Activated CD8-positive, alpha-beta memory T cell treated with anti-CD3 and anti-CD28 coated beads, Interleukin-2, amount 50 U/mL, for 48 hours (primary cell): ENCODE data around the gene ZNF860.
"Not testable (repeated sequence)": the region's sequence is repeated elsewhere in the genome, so short reads cannot be mapped to it uniquely, and the experiment has no call there.

Source experiments
- DNase-seq: peaks from one replicate; pipeline ENCODE4 v3.0.0-alpha.2; 2020

Gene ZNF860

DNA sequence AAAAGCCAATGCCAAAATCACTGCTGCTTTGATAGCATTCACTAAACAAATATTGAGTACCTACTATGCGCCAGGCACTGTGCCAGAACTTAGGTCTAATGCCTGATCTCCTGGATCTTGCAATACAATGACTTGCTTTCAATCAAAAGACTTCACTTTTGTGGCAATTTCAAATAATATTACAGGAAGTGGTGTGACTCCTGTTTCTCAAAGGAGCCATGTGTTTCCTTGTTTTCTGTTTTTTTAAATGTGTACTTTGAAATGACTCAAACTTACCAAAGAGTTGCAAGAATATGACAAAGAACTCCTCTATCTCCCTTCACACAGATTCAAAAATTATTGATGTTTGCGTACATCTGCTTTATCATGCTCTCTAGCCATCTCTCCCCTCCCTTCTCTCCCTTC is 18.7 kb upstream of the ZNF860 start:
- DNase-seq, result no peak

DNA sequence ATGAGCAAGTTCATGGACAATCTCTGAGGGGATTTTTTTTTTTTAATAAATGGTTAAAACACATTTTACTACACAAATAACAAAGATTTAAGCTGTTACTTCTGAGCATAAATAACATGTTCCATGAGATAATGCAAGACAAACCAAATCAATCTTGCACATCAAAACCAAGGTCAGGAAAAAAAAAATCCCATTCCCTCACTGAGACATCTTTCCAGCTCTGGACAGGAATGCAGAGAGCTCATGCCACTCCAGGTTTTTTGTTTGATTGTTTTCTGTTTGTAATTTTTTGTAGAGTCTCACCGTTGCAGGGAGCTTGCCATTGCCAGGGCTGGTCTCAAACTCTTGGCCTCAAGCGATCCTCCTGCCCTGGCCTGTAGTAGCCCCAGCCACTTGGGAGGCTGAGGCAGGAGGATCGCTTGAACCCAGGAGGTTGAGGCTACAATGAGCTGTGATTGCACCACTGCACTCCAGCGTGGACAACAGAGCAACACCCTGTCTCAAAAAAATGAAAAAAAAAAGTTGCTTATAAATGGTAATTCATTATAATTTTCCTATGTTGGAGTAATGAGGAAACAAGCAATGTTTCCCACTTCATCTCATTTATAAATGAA is 14.5 kb upstream of the ZNF860 start:
- DNase-seq, result no peak

DNA sequence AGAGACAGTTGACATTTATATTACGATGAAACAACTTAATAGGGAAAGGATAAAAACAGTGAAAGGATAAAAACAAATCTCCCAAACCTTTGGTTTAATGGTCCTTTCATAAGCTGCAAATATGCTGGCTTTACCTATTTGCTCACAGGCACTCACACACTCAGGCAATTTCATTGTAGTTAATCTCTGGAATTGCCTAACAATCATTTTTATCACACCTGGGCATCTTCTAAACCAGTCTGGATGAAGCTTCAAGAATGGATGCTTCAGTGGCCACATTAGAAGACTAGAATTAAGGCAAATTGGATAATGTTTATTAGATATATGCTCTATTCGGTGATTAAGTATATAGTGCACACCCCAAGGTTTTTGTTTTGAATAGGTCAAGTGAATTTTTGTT is 14.0 kb upstream of the ZNF860 start:
- DNase-seq, result no peak

DNA sequence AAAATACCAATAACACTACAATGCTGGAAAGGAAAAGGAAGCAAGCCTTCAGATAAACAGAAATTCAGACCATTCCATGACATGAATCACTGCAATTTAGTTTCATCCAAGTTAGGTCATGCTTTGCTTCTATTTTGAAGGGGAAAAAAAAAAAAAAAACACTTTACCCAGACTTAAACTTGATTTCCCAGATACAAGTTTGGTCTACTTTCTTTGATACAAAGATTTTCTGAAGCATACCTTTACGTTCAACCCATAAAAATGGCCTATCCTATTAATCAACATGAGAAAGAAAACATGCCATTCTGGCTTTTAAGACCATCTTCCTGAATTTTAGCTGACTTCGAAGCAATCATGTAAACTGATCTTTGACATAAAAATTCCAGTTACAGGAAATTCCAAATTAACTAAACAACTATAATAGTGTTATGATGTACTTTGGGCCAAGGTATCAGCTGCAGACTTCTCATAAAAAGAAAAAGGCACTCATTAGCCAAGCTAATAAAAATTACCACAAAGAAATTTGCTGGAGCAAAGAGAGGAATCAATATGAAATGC is 13.1 kb upstream of the ZNF860 start:
- no peak for DNase-seq

DNA sequence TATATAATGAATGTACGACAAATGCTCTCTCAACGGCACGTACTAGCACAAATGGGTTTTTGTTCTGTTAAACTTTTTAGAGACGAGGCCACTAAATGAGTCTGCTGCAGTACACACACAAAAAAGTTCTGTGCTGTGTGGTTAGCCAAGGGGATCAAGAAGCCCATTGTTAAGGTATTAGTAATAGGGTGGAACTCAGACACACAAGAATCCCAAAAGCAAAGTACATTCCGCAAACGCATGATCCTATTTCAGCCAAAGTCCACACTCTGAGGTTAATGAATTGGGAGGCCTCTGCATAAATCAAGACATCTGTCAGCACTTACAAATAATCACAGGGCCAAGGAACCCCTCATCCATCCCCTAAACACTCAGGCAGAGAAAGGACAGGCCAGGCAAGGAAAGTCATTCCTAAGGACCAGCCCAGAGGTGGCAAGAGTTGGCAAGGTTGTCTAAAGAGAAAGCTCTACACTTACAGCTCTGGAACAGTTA is 12.6 kb upstream of the ZNF860 start:
- DNase-seq, result no peak

DNA sequence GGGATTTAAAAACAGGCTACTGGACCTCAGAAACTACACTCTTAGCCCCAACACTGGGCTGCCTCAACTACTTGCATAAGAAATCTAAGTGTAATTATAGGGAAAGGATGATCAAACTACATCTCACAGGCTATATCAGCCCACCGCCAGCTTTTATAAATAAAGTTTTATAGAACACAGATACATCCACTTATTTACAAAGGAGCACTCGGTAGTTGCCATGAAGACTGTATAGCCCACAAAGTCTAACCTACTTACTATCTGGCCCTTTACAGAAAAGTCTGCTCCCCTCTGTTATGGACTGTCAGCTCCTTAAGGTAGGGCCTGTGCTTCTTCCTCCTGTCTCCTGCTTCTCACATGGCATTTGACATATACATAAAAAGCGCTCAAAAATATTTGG is 9.9 kb upstream of the ZNF860 start:
- DNase-seq, result no peak

DNA sequence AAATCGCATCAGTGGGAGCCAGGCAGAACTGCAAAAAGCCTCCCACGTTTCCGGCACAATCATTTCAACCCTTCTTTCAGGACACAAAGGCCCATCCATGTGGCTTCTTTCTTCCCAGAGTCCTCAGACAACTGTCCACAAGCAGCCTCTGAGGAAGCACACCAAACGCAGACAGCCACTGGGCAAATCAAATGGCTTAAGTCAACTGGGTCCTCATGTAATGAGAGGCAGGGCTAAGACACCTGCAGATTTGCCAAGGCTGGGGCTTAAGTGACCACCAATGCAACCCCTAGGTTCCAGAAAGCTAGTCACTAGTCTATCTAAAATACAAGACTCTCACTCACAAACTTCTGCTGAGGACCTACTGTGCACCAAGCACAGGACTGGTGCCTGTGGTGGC is 8.5 kb upstream of the ZNF860 start:
- no peak for DNase-seq

DNA sequence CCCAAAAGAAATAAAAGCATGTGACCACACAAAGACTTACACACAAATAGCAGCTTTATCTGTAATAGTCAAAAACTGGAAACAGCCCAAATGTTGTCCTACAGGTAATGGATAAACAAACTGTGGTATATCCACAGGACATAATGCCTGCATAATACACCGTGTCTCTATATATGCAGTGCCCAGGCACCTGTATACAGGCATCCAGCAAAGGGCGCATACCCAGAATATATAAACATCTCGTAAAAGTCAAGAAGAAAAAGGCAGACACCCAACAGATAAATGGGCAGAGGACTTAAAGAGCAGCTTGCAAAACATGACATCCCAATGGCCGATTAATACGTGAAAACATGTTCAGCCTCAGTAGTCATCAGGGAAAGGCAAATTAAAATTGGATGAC is 7.7 kb upstream of the ZNF860 start:
- no peak for DNase-seq

DNA sequence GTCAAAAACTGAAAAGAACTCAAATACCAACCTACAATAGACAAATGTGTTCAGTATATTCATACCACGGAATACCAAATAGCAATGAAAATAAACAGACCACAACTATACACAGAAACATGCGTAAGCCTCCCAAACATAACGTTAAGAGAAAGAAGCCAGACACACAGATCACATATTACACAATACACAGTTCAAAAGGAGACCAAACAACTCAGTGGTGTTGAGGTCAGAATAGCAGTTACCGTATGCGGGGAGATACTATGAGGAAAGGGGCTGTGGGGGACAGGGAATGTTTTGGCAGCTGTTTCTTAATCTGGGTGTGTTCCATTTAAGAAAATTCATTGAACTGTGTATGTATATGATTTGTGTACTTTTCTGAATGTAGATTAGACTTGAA is 7.1 kb upstream of the ZNF860 start:
- no peak for DNase-seq

DNA sequence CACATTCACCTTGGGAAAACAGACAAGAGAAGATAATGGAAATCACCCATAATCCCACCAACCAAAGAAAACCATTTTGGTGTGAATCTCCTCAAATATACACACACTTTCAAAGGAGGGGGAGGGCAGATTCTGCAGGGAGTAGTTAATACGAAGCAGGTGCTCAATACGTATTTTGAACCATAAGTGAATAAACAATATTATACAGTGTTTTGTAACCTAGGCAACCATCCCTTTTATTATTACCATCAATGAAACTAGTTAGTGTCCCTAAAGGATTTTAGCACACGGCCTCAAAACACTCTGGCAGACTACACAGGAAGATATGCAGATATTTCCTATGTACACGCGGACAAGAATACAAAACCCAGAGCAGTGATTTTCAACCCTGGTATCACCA is 6.6 kb upstream of the ZNF860 start:
- no peak for DNase-seq

DNA sequence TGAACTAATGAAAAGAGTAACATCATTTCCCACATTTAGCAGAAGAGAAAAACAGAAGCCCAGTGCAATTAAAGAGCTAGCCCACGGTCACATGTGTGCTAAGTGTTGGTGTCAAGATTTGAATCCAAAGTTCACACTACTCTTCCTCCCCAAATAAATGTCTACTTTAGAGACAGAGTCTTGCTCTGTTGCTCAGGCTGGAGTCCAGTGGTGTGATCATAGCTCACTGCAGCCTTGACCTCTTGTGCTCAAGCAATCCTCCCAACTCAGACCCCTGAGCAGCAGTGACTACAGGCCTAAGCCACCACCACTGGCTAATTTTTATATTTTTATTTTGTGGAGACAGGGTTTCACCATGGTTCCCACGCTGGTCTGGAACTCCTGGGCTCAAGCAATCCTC is 5.2 kb upstream of the ZNF860 start:
- no peak for DNase-seq

DNA sequence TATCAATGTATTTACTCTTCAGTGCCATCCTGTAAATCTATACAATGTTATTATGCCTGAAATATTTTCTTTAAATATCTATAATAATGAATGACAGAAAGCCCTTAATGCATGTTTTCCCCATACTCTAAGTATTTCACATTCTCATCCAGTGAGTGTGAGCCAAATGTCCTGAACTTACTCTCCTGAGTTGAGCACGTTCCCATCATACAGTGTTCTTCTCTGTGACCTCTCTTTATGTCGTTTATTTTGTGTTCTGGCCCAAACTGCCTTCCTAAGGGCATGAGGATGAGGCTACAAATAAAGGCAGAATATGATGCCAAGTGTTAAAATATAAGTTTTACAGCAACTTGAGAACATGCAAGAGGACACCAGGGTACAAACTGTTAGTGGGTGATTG is 3.8 kb upstream of the ZNF860 start:
- DNase-seq, result no peak

DNA sequence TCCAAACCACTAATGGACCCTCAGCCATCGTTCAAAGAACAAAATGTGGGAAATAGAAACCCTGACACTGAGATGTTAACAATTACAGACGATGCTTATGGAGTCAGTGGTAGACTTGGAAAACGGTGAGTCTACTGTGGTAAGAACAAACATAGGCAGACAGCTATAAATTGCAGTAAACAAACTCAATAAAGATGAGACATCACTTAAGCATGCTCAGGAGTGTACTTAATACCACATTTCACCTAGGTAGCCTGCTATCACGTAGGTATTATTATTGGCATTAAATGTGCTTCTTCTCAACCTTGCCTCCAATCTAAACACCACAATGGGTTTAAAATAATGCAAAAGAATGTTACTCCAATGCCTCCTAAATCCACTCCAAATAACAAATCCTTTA is 3.0 kb upstream of the ZNF860 start:
- DNase-seq, result no peak

DNA sequence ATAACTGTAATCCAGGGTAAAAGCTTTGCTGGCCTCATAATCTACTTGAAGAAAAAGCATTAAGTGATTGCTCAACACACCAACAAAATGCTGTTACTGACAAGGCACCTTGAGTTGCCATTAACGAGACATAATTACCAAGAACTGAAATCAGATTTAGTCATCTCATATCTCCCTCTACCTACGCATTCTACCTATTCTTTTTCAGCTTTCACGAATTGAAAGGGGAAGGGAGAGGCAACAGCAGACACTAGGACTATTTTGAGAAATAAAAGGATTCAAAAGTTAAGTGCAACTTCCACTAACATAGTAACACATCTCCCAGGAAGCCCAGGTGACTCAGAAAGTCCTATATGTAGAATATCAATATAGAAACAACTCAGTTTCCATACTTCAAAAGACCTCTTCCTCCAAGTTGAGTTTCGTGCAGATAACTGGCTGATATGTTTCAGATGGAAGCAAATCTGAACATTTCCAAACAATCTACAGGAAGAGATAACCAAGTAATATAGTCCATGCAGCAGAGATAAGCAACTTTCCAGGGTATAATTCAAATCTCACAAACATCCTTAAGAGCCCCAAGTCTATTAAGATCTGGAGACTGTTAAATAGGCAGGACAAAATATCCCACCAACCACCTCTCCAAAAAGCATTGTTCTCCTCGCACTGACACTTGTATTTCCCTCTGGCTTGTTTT is 2.4 kb upstream of the ZNF860 start:
- DNase-seq, result no peak

DNA sequence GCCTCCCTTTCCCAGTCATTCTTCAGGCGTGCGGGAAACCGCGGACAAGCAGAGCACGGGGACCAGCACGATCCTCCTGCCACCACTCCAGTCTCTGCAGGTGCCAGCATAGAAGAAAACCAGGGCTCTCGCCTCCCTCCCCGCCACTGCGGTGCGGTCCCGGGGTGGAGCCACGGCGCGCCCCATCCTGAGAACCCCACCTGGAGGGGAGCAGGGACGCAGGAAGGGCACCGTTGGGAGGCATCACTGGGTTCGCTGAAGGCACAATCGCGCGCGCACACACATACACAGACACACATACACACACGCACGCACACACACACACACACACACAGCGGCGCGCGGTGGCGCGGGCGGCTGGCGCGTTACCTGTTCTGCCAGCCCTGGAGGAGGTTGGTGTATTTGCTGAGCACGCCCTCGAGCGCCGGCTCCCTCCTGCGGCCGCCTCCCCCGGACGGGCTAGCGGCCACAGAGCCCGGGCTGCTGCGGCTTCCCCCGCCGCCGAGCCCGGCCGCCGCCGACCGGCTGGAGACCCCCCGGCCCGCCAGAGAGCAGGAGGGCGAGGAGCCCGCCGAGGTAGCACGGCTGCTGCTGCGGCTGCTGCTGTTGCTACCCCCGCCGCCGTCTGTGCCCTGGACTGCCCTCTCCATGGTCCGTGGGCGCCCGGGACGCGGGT is 882 bp upstream of the ZNF860 start:
- DNase-seq, result peak; percentile 72

DNA sequence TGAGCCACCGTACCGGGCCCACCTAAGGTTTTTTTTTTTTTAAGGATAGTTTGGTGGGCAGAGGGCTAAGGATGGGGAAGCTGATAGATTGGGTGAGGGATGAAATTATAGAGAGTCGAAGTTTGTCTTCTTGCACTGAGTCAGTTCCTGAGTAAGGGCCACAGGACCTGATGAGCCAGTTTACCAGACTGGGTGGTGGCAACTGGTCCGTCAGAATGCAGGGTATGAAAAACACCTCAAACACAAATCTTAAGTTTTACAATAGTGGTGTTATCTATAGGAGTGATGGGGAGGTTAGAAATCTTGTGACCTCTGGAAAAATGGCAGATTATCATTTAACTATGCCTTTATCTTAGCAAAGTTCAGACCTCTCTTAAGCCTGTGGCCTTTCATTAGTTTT is 2.8 kb downstream of the ZNF860 start:
- no peak for DNase-seq

DNA sequence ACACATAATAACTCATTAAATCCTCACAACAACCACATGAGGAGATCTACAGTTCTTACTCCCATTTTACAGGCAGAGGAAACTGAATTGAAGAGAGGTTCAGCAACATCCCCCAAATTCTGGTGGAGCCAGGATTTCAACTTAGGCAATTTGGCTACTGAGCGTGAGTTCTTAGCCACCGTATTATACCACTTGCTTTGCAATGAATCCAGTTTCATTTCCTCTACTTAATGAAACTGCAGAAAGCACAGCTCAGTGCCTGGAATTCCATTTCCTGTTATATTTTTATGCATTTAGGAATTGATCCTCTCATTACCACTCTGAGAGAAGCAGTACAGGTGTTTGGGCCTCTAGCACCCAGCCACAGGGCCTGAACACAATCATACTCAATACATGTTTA is 4.3 kb downstream of the ZNF860 start:
- no peak for DNase-seq

DNA sequence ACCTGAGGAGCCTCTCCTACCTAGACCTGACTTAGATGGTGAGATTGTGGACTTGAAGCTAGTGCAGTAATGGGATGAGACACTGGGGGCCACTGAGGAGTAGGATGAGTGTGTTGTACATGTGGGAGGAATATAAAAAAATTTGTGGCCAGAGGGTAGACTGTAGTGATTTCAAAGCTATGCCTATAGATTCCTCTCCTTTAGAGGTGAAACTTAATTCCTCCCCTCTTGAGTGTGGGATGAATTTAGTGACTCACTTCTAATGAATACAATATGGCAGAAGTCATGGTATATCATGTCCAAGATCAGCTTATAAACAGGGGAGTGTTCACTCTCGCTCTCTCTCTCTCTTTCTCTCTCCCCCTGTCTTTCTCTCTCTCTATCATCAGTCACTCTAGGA is 6.7 kb downstream of the ZNF860 start:
- no peak for DNase-seq

DNA sequence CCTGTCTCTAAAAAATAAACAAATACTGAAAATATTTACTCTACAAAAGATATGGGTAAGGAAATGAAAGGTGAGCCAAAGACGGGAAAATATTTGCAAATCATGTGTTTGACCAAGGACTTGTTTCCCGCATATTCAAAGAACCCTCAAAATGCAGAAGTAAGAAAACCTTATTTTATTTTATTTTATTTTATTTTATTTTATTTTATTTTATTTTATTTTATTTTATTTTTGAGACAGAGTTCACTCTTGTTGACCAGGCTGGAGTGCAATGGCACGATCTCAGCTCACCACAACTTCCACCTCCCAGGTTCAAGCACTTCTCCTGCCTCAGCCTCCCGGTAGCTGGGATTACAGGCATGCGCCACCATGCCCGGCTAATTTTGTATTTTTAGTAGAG is 11.4 kb downstream of the ZNF860 start:
- not testable (repeated sequence) for DNase-seq

DNA sequence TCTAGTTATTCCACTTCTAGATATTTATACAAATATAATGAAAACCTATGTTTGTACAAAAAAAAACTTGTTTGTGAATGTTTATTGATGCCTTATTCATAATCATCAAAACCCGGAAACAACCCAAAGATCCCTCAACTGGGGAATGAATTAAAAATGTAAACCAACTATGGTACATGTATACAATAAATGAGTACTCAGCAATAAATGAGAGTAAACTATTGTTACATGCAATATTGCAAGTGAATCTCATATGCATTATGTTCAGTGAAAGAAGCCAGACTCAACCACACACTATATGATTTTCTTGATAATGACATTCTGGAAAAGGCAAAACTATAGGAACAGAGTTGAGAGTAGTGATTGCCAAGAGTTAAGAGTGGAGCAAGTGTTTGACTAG is 12.3 kb downstream of the ZNF860 start:
- DNase-seq, result no peak

DNA sequence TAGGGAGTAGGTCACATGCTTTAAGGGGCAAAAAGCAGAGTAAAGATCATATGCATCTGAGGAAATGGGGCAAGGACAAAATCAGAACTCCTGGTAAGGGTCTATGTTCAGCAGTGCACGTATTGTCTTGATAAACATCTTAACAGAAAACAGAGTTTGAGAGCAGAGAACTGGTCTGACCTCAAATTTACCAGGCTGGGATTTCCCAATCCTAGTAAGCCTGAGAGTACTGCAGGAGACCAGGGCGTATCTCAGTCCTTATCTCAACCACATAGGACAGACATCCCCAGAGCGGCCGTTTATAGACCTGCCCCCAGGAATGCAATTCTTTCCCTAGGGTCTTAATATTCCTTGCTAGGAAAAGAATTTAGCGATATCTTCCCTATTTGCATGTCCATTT is 13.5 kb downstream of the ZNF860 start:
- not testable (repeated sequence) for DNase-seq

DNA sequence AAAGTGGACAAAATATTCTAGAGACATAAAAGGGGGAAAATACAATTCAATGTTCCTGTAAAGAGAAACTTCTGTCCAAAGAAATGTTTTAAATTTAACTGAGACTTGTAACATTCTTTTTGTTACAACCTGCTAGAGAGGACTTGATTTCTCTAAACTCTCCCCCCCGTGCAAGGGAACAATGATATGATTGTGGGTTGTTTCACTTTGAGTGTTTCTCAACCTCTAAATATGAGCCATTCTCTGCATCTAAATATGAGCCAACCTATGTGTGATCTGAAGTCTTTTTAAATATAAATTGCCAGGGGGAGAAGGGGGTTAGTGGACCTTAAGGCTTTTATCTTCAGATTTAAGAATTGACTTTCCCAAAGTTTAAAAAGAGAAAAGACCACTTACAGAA is 14.6 kb downstream of the ZNF860 start:
- no peak for DNase-seq

DNA sequence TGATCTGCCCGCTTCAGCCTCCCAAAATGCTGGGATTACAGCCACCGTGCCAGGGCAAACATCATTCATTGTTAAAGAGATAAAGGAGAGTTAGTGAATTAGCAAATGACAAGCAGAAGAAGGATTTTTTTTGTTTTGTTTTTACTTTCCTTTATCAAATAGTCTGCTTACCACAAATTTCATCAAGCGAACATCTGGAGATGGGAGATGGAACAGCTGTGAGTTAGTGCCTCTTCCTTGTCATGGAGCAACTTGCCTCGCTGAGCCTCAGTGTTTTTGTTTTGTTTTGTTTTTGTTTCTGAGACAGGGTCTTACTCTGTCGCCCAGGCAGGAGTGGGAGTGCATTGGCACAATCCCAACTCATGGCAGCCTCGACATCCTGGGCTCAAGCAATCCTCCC is 15.9 kb downstream of the ZNF860 start:
- no peak for DNase-seq

DNA sequence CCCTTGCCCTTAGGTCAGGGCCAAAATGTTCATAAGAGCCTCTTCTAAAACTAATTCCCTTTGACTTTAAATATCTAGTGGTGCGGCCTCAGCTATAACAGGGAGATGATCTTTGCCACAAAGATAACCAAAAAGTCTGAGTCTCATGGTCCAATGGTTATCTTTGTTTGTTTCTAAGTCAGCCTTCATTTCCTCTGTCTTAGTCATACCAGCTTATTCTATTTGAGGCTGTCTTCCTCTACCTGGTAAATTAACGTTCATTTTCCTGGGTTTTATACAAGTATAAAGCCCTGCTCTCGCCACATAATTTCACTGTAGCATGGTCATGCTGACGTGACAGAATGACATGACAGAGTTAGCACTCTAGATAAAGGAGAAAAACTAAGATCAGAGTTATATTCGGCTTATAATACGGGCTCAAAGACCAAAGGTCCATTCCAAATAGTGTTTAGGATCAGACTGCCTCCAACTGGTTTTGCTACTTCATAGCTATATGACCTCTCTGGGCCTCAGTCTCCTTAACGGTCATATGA is 18.4 kb downstream of the ZNF860 start:
- DNase-seq, result no peak
